Measurements from ENCODE around the gene LMTK3.

Gene LMTK3

DNA sequence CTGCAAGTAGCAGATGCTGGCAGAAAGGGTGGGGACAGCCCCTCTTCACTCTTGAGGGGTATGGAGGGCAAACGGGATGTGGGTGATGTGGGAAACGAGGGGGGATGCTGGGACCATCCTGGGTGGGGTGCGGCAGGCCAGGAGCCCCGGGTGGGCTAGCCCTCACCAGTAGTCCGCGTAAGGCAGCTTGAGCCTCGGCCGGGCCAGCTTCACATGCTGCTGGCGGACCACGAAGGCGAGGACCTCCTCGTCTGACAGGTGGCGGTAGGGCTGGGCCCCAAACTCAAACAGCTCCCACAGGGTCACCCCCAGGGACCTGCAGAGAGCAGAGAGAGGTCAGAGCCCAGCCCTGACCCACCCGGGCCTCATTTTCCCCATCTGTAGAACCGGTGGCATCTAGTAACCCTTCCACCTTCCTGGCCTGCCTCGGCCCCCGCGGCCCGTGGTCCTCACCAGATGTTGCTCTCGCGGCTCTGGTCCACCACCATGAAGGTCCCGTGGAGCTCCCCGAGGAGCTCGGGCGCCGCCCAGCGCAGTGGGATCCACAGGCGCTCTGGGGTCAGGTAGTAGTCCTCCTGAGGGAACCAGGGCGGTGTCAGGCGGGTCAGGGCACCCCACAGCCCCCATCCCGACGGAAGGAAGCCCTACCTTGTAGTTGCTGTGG is 10.7 kb downstream of the LMTK3 start:
- Histone ChIP-seq H3K4me1 (ENCODE audit: control extremely low read depth in 1 of 4, control insufficient read depth in 4 of 4, insufficient read depth in 4 of 4, low read length in 3 of 4) (peaks cover 0 to 17% (median 16%) of the 10 kb centered on the region in 4 experiments), H3K27ac (ENCODE audit: insufficient read depth in 1 of 2, low read depth in 1 of 2, low read length in 2 of 2, poor library complexity in 1 of 2, severe bottlenecking in 2 of 2) (no peak overlapping the region), H3K27me3 (replicated peaks in 2 of 5; ENCODE audit: control insufficient read depth in 4 of 5, insufficient read depth in 5 of 5, low read length in 4 of 5) (peaks cover 0 to 30% (median 0%) of the 10 kb centered on the region in 5 experiments), H3K9me3 (ENCODE audit: control extremely low read depth in 1 of 5, control insufficient read depth in 4 of 5, insufficient read depth in 2 of 5, low read depth in 1 of 5, low read length in 4 of 5) (no peaks in the 10 kb centered on the region), H3K4me3 (ENCODE audit: control insufficient read depth in 1 of 7, extremely low read depth in 1 of 7, insufficient read depth in 4 of 7, low read depth in 2 of 7, low read length in 6 of 7) (peak overlapping the region in 5 of 7 experiments; percentile 13 to 66 (median 56)), H3K36me3 (ENCODE audit: control insufficient read depth in 4 of 4, insufficient read depth in 4 of 4, low read length in 3 of 4) (no peaks in the 10 kb centered on the region)
- ChIA-PET CTCF (interaction anchor here (1.1 kb wide), 1 partner anchor 8 kb away, joined by 4 read pairs; no protein-coding TSS in a partner anchor), POLR2A (no interaction called here)
- DNase-seq, result no peak
- 74% methylated on average over 30 of the region's 32 CpGs for WGBS (ENCODE audit: insufficient coverage)

DNA sequence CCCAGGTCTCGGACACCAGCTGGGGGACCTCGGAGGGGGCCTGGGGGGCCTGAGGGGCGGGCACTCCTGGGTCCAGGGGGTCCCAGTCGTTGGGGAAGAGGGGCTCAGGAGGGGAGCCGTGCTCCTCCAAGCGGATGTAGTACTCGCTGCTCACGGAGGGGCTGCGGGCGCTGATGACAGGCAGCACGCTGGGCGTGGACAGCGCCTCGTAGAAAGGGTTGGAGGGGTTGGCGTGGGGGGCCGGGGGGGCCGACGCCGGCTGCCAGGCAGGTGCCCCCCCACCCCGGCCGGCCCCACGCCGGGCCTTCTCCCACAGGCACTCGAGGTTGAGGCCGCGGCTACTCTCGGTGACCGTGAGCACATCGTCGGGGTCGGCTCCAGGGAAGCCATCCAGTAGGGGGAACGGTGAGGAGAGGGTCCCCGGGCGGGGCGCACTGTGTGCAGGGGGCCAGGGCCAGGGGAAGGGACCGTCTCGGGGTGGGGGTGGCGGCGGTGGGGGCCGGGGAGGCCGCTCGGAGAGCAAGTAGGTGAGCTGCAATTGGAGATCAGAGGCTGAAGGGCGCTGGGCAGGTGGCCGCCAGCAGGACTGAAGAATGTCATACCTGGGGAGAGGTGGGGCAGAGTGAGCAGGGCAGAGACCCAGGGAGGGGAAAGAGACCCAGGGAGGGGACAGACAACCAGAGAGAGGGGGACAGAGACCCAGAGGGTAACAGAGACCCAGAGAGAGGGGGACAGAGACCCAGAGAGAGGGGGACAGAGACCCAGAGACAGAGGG is 12.1 kb downstream of the LMTK3 start:
- ChIA-PET CTCF (no interaction called here), POLR2A (no interaction called here)
- Histone ChIP-seq H3K27ac (ENCODE audit: insufficient read depth in 1 of 2, low read depth in 1 of 2, low read length in 2 of 2, poor library complexity in 1 of 2, severe bottlenecking in 2 of 2) (no peak overlapping the region), H3K4me1 (ENCODE audit: control extremely low read depth in 1 of 4, control insufficient read depth in 4 of 4, insufficient read depth in 4 of 4, low read length in 3 of 4) (peaks cover 0 to 25% (median 24%) of the 10 kb centered on the region in 4 experiments), H3K9me3 (ENCODE audit: control extremely low read depth in 1 of 5, control insufficient read depth in 4 of 5, insufficient read depth in 2 of 5, low read depth in 1 of 5, low read length in 4 of 5) (no peaks in the 10 kb centered on the region), H3K4me3 (ENCODE audit: control insufficient read depth in 1 of 7, extremely low read depth in 1 of 7, insufficient read depth in 4 of 7, low read depth in 2 of 7, low read length in 6 of 7) (no peak overlapping the region), H3K36me3 (ENCODE audit: control insufficient read depth in 4 of 4, insufficient read depth in 4 of 4, low read length in 3 of 4) (no peaks in the 10 kb centered on the region), H3K27me3 (replicated peaks in 2 of 5; ENCODE audit: control insufficient read depth in 4 of 5, insufficient read depth in 5 of 5, low read length in 4 of 5) (peaks cover 0 to 30% (median 0%) of the 10 kb centered on the region in 5 experiments)
- DNase-seq, result peak in 1 of 3 donors; percentile 43
- 81% methylated on average over 24 of the region's 44 CpGs for WGBS (ENCODE audit: insufficient coverage)

DNA sequence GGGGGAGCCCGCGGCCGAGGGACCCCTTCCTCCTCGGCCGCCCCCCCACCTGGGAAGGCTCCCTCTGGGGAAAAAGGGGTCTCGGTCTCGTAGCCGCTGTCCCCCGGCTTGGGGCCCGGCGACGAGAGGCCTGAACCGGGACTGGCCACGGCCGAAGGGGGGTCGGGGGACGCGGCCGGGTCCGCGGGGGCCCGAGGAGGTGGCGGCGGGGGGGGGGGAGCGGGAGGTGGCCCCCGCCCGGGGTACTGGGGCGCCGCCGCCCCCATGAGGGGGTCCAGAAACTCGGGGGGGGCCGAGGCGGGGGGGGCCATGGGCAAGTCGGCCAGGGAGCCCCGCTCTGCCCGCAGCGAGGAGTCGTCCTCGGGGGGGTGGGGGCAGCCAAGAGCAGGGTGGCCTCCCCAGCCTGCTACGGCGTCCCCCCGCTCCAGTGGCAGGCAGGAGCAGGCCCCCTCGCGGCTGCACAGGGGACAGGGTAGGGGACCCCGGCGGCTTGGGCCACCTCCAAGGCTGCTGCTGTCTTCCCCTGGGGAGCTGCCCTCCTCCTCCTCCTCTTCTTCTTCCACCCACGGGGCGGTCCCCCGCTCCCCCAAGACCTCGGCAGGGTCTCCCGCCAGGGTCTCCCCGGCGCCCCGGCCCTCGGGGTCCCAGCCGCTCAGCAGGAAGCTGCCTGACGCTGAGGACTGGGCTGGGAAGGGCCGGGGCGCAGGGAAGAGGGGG is 12.9 kb downstream of the LMTK3 start:
- H3K4me1 ChIP-seq (ENCODE audit: control extremely low read depth in 1 of 4, control insufficient read depth in 4 of 4, insufficient read depth in 4 of 4, low read length in 3 of 4), result peaks cover 0 to 32% (median 26%) of the 10 kb centered on the region in 4 experiments
- H3K36me3 ChIP-seq (ENCODE audit: control insufficient read depth in 4 of 4, insufficient read depth in 4 of 4, low read length in 3 of 4), result no peaks in the 10 kb centered on the region
- WGBS (ENCODE audit: insufficient coverage), result 40% methylated on average over 39 of the region's 59 CpGs
- no peak overlapping the region for H3K4me3 ChIP-seq (ENCODE audit: control insufficient read depth in 1 of 7, extremely low read depth in 1 of 7, insufficient read depth in 4 of 7, low read depth in 2 of 7, low read length in 6 of 7)
- no peak overlapping the region for H3K27ac ChIP-seq (ENCODE audit: insufficient read depth in 1 of 2, low read depth in 1 of 2, low read length in 2 of 2, poor library complexity in 1 of 2, severe bottlenecking in 2 of 2)
- peaks cover 0 to 35% (median 3%) of the 10 kb centered on the region in 5 experiments for H3K27me3 ChIP-seq (replicated peaks in 2 of 5; ENCODE audit: control insufficient read depth in 4 of 5, insufficient read depth in 5 of 5, low read length in 4 of 5)
- ChIA-PET POLR2A (no interaction called here), CTCF (interaction anchor here (0.6 kb wide), 1 partner anchor 366 kb away, joined by 3 read pairs; no protein-coding TSS in a partner anchor)
- H3K9me3 ChIP-seq (ENCODE audit: control extremely low read depth in 1 of 5, control insufficient read depth in 4 of 5, insufficient read depth in 2 of 5, low read depth in 1 of 5, low read length in 4 of 5), result no peaks in the 10 kb centered on the region
- DNase-seq, result no peak

DNA sequence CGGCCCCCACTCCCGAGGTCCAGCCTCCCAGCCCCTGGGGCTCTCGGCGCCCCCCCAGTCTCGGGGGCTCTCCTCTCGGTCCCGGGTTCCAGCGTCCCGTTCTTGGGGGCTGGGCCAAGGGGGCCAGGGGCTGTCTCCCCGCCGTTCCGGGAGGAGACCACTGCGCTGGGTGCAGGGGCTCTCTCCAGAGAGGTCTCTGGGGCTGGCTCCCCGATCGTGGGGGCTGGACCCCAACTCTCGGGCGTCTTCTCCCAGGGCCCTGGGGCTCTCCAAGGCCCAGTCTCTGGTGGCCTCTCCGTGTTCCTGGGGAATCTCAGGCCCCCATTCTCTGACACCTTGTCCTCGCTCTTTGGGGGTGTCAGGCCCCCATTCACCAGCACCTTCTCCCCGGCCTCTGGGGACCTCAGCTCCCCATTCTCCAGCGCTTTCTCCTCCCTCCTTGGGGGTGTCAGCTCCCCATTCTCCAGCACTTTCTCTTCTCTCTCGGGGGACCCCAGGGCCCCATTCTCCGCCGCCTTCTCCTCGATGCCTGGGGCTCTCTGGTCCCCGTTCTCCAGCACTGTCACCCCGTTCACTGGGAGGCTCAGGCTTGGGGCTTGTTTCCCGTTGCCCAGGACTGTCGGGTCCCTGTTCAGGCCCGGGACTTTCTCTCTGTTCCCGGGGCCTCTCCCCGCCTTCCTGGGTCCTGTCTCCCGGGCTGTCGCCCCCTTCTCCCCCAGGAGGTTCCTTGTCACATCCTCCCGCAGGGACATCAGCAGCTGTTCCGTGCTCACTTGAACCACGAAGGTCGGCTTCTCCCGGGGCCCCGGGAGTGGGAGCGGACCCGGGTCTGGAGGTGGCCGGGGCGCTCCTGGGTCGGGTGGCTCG is 13.7 kb downstream of the LMTK3 start:
- Histone ChIP-seq H3K27ac (ENCODE audit: insufficient read depth in 1 of 2, low read depth in 1 of 2, low read length in 2 of 2, poor library complexity in 1 of 2, severe bottlenecking in 2 of 2) (no peak overlapping the region), H3K4me1 (ENCODE audit: control extremely low read depth in 1 of 4, control insufficient read depth in 4 of 4, insufficient read depth in 4 of 4, low read length in 3 of 4) (peaks cover 0 to 32% (median 28%) of the 10 kb centered on the region in 4 experiments), H3K9me3 (ENCODE audit: control extremely low read depth in 1 of 5, control insufficient read depth in 4 of 5, insufficient read depth in 2 of 5, low read depth in 1 of 5, low read length in 4 of 5) (no peaks in the 10 kb centered on the region), H3K4me3 (ENCODE audit: control insufficient read depth in 1 of 7, extremely low read depth in 1 of 7, insufficient read depth in 4 of 7, low read depth in 2 of 7, low read length in 6 of 7) (no peak overlapping the region), H3K36me3 (ENCODE audit: control insufficient read depth in 4 of 4, insufficient read depth in 4 of 4, low read length in 3 of 4) (no peaks in the 10 kb centered on the region), H3K27me3 (replicated peaks in 2 of 5; ENCODE audit: control insufficient read depth in 4 of 5, insufficient read depth in 5 of 5, low read length in 4 of 5) (peaks cover 0 to 35% (median 3%) of the 10 kb centered on the region in 5 experiments)
- ChIA-PET POLR2A (no interaction called here), CTCF (interaction anchor here (0.6 to 1.8 kb wide), 3 partner anchors 7 to 366 kb away, joined by 3 to 5 read pairs (median 3); no protein-coding TSS in a partner anchor)
- no peak for DNase-seq
- 43% methylated on average over 37 of the region's 46 CpGs for WGBS (ENCODE audit: insufficient coverage)

DNA sequence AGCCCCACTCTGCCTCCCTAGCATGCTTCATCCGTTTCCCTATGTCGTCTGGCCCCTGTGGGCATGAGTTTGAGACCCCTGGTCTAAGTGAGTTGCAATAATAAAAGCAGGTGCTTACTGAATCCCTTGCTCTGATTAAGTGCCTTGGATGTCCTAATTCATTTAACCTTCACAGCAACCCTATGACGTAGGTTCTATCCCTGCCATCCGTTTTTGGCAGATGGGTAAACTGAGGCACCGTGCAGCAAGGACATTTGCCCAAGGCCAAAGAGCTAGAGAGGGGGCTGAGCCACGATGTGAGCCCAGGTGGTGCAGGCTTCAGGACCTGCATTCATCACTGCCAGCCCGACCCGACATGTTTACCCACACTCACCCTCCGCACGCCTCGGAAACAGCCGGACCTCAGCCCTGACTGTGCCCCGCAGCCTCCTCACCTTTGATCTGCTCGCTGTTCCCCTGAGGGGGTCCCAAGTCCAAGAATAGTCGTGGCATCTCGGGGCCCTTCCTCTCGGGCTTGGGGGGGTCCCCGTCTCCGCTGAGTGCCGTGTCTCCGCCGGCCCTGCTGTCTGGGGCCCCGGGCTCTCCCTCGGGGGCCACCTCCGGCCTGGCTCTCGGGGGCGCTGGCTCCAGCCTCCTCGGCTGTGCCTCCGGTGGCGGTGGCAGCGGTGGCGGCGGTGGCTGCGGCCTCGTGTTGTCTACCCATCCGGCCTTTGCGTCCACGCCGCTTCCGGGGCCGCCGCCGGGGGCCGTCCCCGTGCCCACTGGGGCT is 14.5 kb downstream of the LMTK3 start:
- no peaks in the 10 kb centered on the region for H3K9me3 ChIP-seq (ENCODE audit: control extremely low read depth in 1 of 5, control insufficient read depth in 4 of 5, insufficient read depth in 2 of 5, low read depth in 1 of 5, low read length in 4 of 5)
- WGBS (ENCODE audit: insufficient coverage), result 47% methylated on average over 44 of the region's 45 CpGs
- H3K36me3 ChIP-seq (ENCODE audit: control insufficient read depth in 4 of 4, insufficient read depth in 4 of 4, low read length in 3 of 4), result no peaks in the 10 kb centered on the region
- peaks cover 0 to 35% (median 30%) of the 10 kb centered on the region in 4 experiments for H3K4me1 ChIP-seq (ENCODE audit: control extremely low read depth in 1 of 4, control insufficient read depth in 4 of 4, insufficient read depth in 4 of 4, low read length in 3 of 4)
- H3K4me3 ChIP-seq (ENCODE audit: control insufficient read depth in 1 of 7, extremely low read depth in 1 of 7, insufficient read depth in 4 of 7, low read depth in 2 of 7, low read length in 6 of 7), result no peak overlapping the region
- ChIA-PET CTCF (interaction anchor here (1.4 to 1.8 kb wide), 3 partner anchors 8 to 109 kb away, joined by 3 to 5 read pairs (median 3); no protein-coding TSS in a partner anchor), POLR2A (no interaction called here)
- DNase-seq, result no peak
- no peak overlapping the region for H3K27ac ChIP-seq (ENCODE audit: insufficient read depth in 1 of 2, low read depth in 1 of 2, low read length in 2 of 2, poor library complexity in 1 of 2, severe bottlenecking in 2 of 2)
- H3K27me3 ChIP-seq (replicated peaks in 2 of 5; ENCODE audit: control insufficient read depth in 4 of 5, insufficient read depth in 5 of 5, low read length in 4 of 5), result peaks cover 0 to 35% (median 3%) of the 10 kb centered on the region in 5 experiments

DNA sequence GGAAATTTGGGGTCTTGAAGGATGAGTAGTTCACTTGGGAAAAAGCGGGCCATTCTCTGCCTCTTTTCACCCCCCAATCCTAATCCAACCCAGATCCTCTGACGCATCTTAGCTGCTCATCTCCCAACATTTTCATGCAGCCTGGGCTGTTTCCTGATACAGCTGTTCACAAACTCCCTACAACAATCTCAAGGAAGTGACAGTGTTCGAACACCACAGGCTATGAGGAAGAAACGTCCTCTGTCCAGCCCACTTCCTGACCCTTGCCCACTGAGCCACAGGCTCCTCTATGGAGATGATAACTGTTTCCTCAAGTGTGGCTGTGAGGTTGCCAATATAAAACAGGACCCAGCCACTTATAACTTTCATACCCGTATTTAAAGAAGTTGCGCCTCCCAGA is 16.2 kb downstream of the LMTK3 start:
- DNase-seq, result peak in 2 of 3 donors; percentile 32 to 38
- Histone ChIP-seq H3K4me1 (ENCODE audit: control extremely low read depth in 1 of 4, control insufficient read depth in 4 of 4, insufficient read depth in 4 of 4, low read length in 3 of 4) (peaks cover 0 to 38% (median 32%) of the 10 kb centered on the region in 4 experiments), H3K27ac (ENCODE audit: insufficient read depth in 1 of 2, low read depth in 1 of 2, low read length in 2 of 2, poor library complexity in 1 of 2, severe bottlenecking in 2 of 2) (no peak overlapping the region), H3K36me3 (ENCODE audit: control insufficient read depth in 4 of 4, insufficient read depth in 4 of 4, low read length in 3 of 4) (no peaks in the 10 kb centered on the region), H3K9me3 (ENCODE audit: control extremely low read depth in 1 of 5, control insufficient read depth in 4 of 5, insufficient read depth in 2 of 5, low read depth in 1 of 5, low read length in 4 of 5) (no peaks in the 10 kb centered on the region), H3K4me3 (ENCODE audit: control insufficient read depth in 1 of 7, extremely low read depth in 1 of 7, insufficient read depth in 4 of 7, low read depth in 2 of 7, low read length in 6 of 7) (no peak overlapping the region), H3K27me3 (replicated peaks in 2 of 5; ENCODE audit: control insufficient read depth in 4 of 5, insufficient read depth in 5 of 5, low read length in 4 of 5) (peaks cover 0 to 31% (median 3%) of the 10 kb centered on the region in 5 experiments)
- 52% methylated on average over 6 of the region's 6 CpGs for WGBS (ENCODE audit: insufficient coverage)
- POLR2A ChIA-PET, result interaction anchor here (0.6 to 1.1 kb wide), 2 partner anchors 23 to 49 kb away, joined by 3 read pairs; no protein-coding TSS in a partner anchor
- CTCF ChIA-PET, result interaction anchor here (0.6 to 2.8 kb wide), 4 partner anchors 13 to 113 kb away, joined by 3 to 10 read pairs (median 3); no protein-coding TSS in a partner anchor
